Glutamatergic neuron (in vitro differentiated cells): ENCODE measurements around the gene ANK3. TPM values are rescaled to one million over a fixed set of nuclear protein-coding genes. Genes with fewer than 3 reads are reported as not detected.

ENCODE experiments used
- DNase-seq: peaks from one replicate; pipeline ENCODE4 v3.0.0; 2022
- H3K27ac Mint-ChIP-seq: one replicate; pipeline ENCODE4 v1.8.0; 2020; ENCODE audit warnings: mild to moderate bottlenecking, mixed read lengths, inconsistent platforms; ENCODE audit not compliant: unreplicated experiment
- H3K27me3 Mint-ChIP-seq: one replicate; pipeline ENCODE4 v1.8.0; 2020; ENCODE audit warnings: mild to moderate bottlenecking, moderate library complexity, mixed read lengths, inconsistent platforms; ENCODE audit not compliant: unreplicated experiment
- H3K36me3 Mint-ChIP-seq: one replicate; pipeline ENCODE4 v1.8.0; 2020; ENCODE audit warnings: mild to moderate bottlenecking, mixed read lengths, inconsistent platforms; ENCODE audit not compliant: unreplicated experiment
- H3K4me1 Mint-ChIP-seq: one replicate; pipeline ENCODE4 v1.8.0; 2020; ENCODE audit warnings: mild to moderate bottlenecking, low read depth, mixed read lengths, inconsistent platforms; ENCODE audit not compliant: unreplicated experiment
- H3K4me3 Mint-ChIP-seq: one replicate; pipeline ENCODE4 v1.8.0; 2020; ENCODE audit warnings: mild to moderate bottlenecking, mixed read lengths, inconsistent platforms; ENCODE audit not compliant: unreplicated experiment
- H3K9me3 Mint-ChIP-seq: one replicate; pipeline ENCODE4 v1.8.0; 2020; ENCODE audit warnings: mild to moderate bottlenecking, moderate library complexity, mixed read lengths, inconsistent platforms; ENCODE audit not compliant: unreplicated experiment
- total RNA-seq: library from RNA; stranded (reverse); fragmentation: NEBNext Ultra II Directional; extraction: Animal tissue kit (Norgen Biotek cat#: 25700); gene quantifications from one replicate; pipeline ENCODE4 v1.2.1, GENCODE V29; 2021; ENCODE audit not compliant: unreplicated experiment
- TF ChIP-seq, protein P1 (sequence below): fragments of 200-600 bp; sonication (generic); IDR thresholded peaks from one replicate; pipeline ENCODE4 v1.5.0; 2021; ENCODE audit not compliant: partially characterized antibody, unreplicated experiment

The ANK3 gene
- total RNA-seq, 1 donor from 2014 or later = 84.9 TPM

GRCh38 chr10:60182691-60183090, 207.0 kb downstream of the ANK3 start:
- TF ChIP-seq, protein P1, sequence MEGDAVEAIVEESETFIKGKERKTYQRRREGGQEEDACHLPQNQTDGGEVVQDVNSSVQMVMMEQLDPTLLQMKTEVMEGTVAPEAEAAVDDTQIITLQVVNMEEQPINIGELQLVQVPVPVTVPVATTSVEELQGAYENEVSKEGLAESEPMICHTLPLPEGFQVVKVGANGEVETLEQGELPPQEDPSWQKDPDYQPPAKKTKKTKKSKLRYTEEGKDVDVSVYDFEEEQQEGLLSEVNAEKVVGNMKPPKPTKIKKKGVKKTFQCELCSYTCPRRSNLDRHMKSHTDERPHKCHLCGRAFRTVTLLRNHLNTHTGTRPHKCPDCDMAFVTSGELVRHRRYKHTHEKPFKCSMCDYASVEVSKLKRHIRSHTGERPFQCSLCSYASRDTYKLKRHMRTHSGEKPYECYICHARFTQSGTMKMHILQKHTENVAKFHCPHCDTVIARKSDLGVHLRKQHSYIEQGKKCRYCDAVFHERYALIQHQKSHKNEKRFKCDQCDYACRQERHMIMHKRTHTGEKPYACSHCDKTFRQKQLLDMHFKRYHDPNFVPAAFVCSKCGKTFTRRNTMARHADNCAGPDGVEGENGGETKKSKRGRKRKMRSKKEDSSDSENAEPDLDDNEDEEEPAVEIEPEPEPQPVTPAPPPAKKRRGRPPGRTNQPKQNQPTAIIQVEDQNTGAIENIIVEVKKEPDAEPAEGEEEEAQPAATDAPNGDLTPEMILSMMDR = no peak
- no peaks in the 10 kb centered on the region for H3K9me3 Mint-ChIP-seq
- H3K27ac Mint-ChIP-seq = no peak overlapping the region
- H3K27me3 Mint-ChIP-seq = no peaks in the 10 kb centered on the region
- DNase-seq = no peak
- no peak overlapping the region for H3K4me3 Mint-ChIP-seq
- no peaks in the 10 kb centered on the region for H3K36me3 Mint-ChIP-seq
- H3K4me1 Mint-ChIP-seq = peaks cover 2% of the 10 kb centered on the region

DNA sequence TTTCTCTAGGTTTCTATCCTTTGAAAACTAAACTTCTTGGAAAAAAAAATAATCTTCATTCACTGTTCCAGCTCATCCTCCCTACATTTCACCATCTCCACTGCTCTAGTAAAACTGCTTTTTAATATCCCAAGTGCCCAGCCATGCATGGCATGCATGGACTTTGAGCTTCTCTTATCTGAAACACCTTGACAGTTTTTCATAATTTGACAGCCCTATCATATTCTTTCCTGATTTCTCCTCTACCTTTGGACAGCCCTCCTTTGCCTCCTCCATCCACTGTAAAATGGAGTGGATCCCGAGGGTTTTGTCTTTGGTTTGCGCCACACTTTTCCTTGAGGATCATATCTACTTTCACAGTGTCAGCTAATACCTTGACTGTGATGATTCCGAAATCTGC, 212.8 kb downstream of the ANK3 start:
- peaks cover 2% of the 10 kb centered on the region for H3K27me3 Mint-ChIP-seq
- H3K36me3 Mint-ChIP-seq = no peaks in the 10 kb centered on the region
- TF ChIP-seq, protein P1 = no peak
- no peak overlapping the region for H3K27ac Mint-ChIP-seq
- no peaks in the 10 kb centered on the region for H3K9me3 Mint-ChIP-seq
- no peak overlapping the region for H3K4me3 Mint-ChIP-seq
- H3K4me1 Mint-ChIP-seq = no peaks in the 10 kb centered on the region
- no peak for DNase-seq

GRCh38 chr10:60175441-60175971, 214.2 kb downstream of the ANK3 start:
- Mint-ChIP-seq H3K36me3 (no peaks in the 10 kb centered on the region), H3K4me1 (no peaks in the 10 kb centered on the region), H3K27me3 (peaks cover 2% of the 10 kb centered on the region), H3K9me3 (no peaks in the 10 kb centered on the region), H3K27ac (no peak overlapping the region), H3K4me3 (no peak overlapping the region)
- no peak for DNase-seq
- TF ChIP-seq, protein P1 = no peak

DNA sequence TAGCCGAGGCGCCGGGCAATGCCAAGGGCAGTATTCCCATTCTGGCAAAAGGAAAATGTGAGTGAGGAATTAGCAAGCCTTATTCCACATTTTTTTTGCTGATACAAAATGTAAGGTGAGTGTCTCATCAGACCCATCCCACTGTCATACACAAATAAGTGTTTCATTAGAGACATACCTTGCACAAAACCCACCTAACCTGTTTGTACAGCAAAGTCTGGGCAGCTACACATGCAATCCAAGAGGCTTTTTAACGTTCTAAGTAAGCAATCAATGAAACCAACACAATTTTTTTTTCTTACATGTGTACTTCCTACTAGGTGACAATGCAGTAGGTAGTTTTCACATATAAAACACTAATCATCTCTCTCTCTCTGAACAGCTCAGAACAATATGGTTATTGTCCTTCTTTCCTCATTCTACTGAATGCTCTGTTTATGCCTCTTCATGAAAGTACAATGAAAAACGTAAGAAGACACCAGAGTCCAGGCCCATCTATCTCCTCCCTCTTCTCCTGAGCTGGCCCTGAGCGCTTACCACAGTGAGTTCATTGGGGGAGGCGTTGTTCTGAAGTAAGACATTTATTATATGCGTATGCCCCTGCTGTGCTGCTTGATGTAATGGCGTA, 217.2 kb downstream of the ANK3 start:
- Mint-ChIP-seq H3K9me3 (no peaks in the 10 kb centered on the region), H3K27ac (no peak overlapping the region), H3K27me3 (peaks cover 2% of the 10 kb centered on the region), H3K36me3 (no peaks in the 10 kb centered on the region), H3K4me1 (no peaks in the 10 kb centered on the region), H3K4me3 (no peak overlapping the region)
- TF ChIP-seq, protein P1 = no peak
- no peak for DNase-seq

DNA sequence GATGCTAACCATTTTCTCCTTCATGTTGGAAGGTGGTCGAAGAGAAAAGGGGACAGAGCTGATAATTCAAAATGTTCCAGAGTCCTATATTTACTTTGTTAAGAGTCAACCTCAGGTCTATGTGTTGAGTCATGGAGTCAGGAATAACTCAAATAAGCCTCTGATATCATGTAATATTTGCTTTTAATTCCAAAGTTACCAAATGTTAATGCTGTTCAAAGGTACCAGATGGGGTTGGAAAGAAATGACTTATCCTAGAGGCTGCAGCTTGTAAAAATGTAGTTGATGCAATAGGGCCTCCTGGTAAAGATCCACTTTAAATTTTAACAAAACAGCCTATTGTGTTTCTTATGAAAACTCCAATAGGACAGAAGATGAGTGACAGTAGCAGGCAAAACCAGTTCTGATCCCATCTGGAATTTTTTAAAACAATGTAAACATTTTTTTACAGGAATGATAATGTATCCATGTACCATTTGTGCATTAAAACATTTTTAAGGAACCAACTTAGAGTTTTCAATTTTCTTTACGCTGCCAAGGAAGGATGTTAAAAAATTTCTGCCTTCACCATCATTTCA, 218.2 kb downstream of the ANK3 start:
- Mint-ChIP-seq H3K27ac (no peak overlapping the region), H3K36me3 (no peaks in the 10 kb centered on the region), H3K9me3 (no peaks in the 10 kb centered on the region), H3K27me3 (peaks cover 2% of the 10 kb centered on the region), H3K4me1 (no peaks in the 10 kb centered on the region), H3K4me3 (no peak overlapping the region)
- TF ChIP-seq, protein P1 = no peak
- no peak for DNase-seq
